ENCODE measurements around the gene METTL25.

METTL25 gene

GRCh38 chr12:82486524-82487235, 128.4 kb downstream of the METTL25 start:
- no peaks in the 10 kb centered on the region for H4K20me1 ChIP-seq (ENCODE audit: low read depth, low read length)
- H3K79me2 ChIP-seq (ENCODE audit: insufficient read depth, low read length) = no peaks in the 10 kb centered on the region
- H3K27me3 ChIP-seq (ENCODE audit: low read length) = no peaks in the 10 kb centered on the region
- no peaks in the 10 kb centered on the region for H3K36me3 ChIP-seq (ENCODE audit: low read length)
- H3K9me3 ChIP-seq (ENCODE audit: insufficient read depth, low read length) = no peaks in the 10 kb centered on the region
- H3K4me2 ChIP-seq (ENCODE audit: low read depth, low read length, poor library complexity, severe bottlenecking) = no peak overlapping the region
- no peak for TF ChIP-seq EZH2phosphoT487 (conservative IDR thresholded peaks at IDR 0.05; ENCODE audit: low read length)
- TF ChIP-seq CTCF (IDR thresholded peaks at IDR 0.05; ENCODE audit: insufficient read depth, low read length, poor library complexity, severe bottlenecking) = no peak
- no peaks in the 10 kb centered on the region for H3K9me2 ChIP-seq (replicated peaks; ENCODE audit: insufficient read depth, low read length)
- no peak overlapping the region for H2AFZ ChIP-seq (ENCODE audit: low read depth, low read length, severe bottlenecking)
- no peak overlapping the region for H3K4me3 ChIP-seq (ENCODE audit: insufficient read depth, low read length, poor library complexity, severe bottlenecking)
- no peak overlapping the region for H3K9ac ChIP-seq (ENCODE audit: low read length)
- H3K27ac ChIP-seq (ENCODE audit: low read depth, low read length) = no peak overlapping the region
- H3F3A ChIP-seq (ENCODE audit: insufficient read depth) = no peaks in the 10 kb centered on the region

- Histone ChIP-seq H3K79me2 (ENCODE audit: insufficient read depth, low read length) (no peaks in the 10 kb centered on the region), H3K27ac (ENCODE audit: low read depth, low read length) (no peak overlapping the region), H3K9ac (ENCODE audit: low read length) (no peak overlapping the region), H2AFZ (ENCODE audit: low read depth, low read length, severe bottlenecking) (no peak overlapping the region), H3K9me3 (ENCODE audit: insufficient read depth, low read length) (no peaks in the 10 kb centered on the region), H3K27me3 (ENCODE audit: low read length) (no peaks in the 10 kb centered on the region), H3K9me2 (replicated peaks; ENCODE audit: insufficient read depth, low read length) (no peaks in the 10 kb centered on the region), H3K4me2 (ENCODE audit: low read depth, low read length, poor library complexity, severe bottlenecking) (no peak overlapping the region), H3K4me3 (ENCODE audit: insufficient read depth, low read length, poor library complexity, severe bottlenecking) (no peak overlapping the region), H4K20me1 (ENCODE audit: low read depth, low read length) (no peaks in the 10 kb centered on the region), H3F3A (ENCODE audit: insufficient read depth) (no peaks in the 10 kb centered on the region), H3K36me3 (ENCODE audit: low read length) (no peaks in the 10 kb centered on the region)
- TF ChIP-seq EZH2phosphoT487 (conservative IDR thresholded peaks at IDR 0.05; ENCODE audit: low read length) (no peak), CTCF (IDR thresholded peaks at IDR 0.05; ENCODE audit: insufficient read depth, low read length, poor library complexity, severe bottlenecking) (no peak)
Observed at GRCh38 chr12:82504409-82504808, 146.1 kb downstream of the METTL25 start.

- Histone ChIP-seq H3F3A (ENCODE audit: insufficient read depth) (no peaks in the 10 kb centered on the region), H3K36me3 (ENCODE audit: low read length) (no peaks in the 10 kb centered on the region), H3K9me3 (ENCODE audit: insufficient read depth, low read length) (no peaks in the 10 kb centered on the region), H3K27me3 (ENCODE audit: low read length) (no peaks in the 10 kb centered on the region), H2AFZ (ENCODE audit: low read depth, low read length, severe bottlenecking) (no peak overlapping the region), H3K27ac (ENCODE audit: low read depth, low read length) (no peak overlapping the region), H3K4me3 (ENCODE audit: insufficient read depth, low read length, poor library complexity, severe bottlenecking) (no peak overlapping the region), H3K79me2 (ENCODE audit: insufficient read depth, low read length) (no peaks in the 10 kb centered on the region), H4K20me1 (ENCODE audit: low read depth, low read length) (no peaks in the 10 kb centered on the region), H3K9me2 (replicated peaks; ENCODE audit: insufficient read depth, low read length) (no peaks in the 10 kb centered on the region), H3K4me2 (ENCODE audit: low read depth, low read length, poor library complexity, severe bottlenecking) (no peak overlapping the region), H3K9ac (ENCODE audit: low read length) (no peak overlapping the region)
- no peak for TF ChIP-seq CTCF (IDR thresholded peaks at IDR 0.05; ENCODE audit: insufficient read depth, low read length, poor library complexity, severe bottlenecking)
- no peak for TF ChIP-seq EZH2phosphoT487 (conservative IDR thresholded peaks at IDR 0.05; ENCODE audit: low read length)
Observed at GRCh38 chr12:82505150-82505549, 146.8 kb downstream of the METTL25 start.
